HG02759 (cell line): Measurements from ENCODE around the gene RMI2.
A peak's percentile ranks its signal among the peaks of the same experiment; 100 is the strongest.

ENCODE experiments used
- ATAC-seq: cut with Tn5 transposase; IDR thresholded peaks from one replicate; pipeline ENCODE4 v1.9.1; 2021; ENCODE audit warnings: mild to moderate bottlenecking, moderate library complexity; ENCODE audit not compliant: unreplicated experiment

The RMI2 gene

DNA sequence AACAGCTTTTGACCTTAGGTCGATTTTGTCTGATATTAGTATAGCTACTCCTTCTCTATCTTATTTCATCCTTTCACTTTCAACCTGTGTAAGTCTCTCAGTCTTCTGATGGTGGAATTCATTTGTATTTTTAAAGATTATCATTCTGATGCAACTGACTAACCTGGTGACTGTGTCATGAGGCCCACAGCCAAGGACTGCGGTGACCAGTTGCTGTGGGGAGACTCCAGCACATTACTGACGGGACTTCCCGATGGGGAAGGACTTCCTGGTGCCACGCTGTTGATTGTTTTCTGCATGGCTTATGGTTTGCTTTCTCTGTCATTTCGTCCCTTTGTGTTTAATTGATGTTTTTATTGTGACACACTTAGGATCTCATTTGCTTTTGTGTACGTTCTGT, 34.2 kb downstream of the RMI2 start:
- ATAC-seq: peak; percentile 80

DNA sequence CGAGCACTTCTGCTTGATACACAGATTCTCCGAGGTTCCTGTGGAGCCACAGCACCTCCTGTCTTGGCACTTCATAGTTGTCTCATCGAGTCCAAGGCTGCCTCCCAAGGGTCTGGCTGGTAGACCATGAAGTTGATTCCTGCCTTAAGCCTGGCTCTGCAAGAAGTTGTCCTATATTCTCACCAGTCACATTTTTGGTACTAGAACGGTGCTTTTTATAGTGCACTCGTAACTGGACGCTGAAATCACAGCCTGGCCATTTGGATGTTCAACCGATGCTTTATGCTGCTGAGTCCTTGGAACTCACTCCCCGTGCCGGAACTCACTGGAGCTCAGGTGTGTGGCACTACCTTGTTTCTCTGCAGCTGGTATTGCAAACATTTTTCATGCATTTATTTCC, 35.6 kb downstream of the RMI2 start:
- no peak for ATAC-seq

DNA sequence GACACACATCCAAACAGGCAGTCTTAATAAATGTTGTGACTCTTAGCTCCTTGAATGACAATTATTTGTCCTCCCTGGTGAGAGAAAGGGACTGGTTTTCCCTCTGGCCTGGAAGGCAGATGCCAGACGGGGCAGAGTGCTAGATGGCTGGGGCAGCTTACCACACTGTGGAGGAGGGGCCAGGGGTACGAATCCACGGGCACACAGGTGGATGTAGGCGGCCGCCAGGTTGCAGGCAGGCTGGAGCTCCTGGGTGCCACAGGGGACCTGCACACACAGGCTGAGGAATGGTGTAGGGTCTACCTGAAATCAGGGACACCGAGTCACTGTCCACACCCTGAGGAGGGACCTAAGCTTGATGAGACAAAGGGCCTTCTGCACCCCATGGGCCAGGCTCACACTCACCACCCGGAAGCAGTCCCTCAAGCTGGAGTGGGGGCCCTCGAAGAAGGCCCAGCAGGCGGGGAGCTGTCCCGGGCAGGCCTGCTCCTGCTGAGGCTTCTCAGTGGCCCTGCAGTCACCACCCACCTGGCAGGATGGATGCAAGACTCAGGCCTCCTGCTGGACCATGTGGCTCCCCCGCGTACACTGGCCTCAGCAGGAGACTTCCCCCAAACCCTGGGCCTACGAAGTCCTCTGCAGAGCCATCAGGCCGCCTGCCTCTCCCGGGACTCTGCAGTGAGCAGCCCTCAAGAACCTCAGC, 38.4 kb downstream of the RMI2 start:
- ATAC-seq: no peak

DNA sequence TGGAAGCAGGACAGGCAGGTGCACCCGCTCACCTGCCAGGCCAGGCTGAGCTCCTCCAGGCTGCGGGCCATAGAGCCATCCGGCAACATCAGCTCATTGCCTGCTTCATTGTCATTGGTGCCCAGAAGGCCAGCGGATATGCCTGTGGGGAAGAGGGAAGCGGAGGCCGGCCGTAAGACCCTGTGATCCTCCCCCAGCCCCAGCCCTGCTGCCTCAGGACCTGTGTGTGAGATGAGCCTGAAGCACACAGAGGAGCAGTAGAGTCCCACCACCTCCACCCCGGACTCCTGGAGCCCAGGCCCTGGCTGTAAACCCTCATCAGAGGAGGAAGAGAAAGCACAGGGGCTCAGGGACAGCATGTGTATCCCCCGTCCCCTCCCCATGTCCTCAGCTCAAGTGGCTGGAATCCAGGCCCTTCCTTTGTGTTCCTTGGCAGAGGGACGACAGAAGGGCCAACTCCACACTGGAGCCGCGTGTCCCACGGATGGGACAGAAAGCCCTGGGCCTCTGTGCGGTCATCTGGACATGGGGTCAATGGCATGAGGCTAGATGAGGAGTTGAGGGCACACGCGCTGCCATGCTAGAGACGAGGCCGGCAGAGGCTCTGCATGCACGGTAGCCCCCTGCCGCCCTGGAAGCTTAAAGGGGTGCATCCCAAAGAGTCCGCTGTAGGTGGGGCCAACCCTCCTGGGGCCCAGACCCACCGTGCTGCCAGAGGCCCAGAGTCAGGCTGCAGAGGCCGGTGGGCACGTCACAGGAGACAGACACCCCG, 39.1 kb downstream of the RMI2 start:
- no peak for ATAC-seq

DNA sequence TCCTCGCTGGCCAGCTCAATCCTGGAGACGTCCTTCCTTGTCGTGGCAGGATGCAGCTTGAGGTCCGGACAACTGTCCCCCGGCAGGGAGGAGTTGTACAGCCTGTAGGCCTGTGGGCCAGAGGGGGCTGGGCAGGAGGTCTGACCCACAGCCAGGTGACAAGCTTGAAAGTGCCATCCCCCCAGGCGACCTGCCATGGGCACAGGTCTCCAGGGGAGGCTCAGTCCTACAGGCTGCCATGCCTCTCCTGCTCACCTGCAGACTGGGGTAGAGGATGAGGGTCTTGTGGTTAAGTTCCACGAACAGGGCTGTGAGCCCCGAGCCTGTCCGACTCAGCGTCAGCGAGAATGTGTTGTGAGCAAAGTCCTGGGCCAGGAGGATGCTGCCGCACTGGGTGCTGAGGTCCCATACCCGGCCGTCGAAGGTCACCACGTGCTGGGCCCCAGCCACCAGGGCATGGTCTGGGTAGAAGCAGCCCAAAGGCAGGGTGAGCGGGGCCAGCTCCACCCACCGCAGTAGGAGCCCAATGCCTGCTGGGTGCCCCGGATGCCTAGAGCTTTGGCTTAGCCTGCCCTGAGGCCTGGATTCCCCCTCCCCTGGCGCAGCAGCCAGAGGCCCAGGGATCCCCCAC, 39.8 kb downstream of the RMI2 start:
- ATAC-seq: no peak

DNA sequence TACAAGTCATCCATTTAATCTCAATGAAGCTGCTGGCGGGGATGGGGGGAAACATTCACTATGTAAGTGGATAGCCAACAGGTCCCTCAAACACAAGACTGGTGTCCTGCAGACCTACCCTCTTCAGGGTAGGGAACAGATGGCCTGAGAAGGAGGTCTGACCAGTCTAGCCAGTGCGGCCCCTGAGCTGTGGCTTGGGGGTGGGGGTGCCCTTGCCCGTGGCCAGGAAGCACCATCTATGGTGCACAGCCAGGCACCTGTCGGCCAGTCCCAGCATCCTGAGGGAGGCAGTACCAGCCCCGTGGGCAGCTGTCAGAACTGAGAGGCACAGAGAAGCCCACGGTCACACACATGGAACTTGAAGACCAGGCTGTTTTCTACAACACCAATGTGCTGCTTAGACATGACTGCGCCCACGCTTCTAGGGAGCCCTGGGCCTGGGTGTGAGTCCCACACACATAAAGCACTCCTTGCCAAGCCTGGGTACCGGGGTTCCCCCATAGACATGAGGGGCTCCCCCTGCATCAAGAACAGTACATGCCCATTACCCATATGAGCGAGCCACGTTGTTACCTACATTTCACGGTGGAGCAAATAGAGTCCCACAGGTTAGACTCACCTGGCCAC, 40.9 kb downstream of the RMI2 start:
- no peak for ATAC-seq

DNA sequence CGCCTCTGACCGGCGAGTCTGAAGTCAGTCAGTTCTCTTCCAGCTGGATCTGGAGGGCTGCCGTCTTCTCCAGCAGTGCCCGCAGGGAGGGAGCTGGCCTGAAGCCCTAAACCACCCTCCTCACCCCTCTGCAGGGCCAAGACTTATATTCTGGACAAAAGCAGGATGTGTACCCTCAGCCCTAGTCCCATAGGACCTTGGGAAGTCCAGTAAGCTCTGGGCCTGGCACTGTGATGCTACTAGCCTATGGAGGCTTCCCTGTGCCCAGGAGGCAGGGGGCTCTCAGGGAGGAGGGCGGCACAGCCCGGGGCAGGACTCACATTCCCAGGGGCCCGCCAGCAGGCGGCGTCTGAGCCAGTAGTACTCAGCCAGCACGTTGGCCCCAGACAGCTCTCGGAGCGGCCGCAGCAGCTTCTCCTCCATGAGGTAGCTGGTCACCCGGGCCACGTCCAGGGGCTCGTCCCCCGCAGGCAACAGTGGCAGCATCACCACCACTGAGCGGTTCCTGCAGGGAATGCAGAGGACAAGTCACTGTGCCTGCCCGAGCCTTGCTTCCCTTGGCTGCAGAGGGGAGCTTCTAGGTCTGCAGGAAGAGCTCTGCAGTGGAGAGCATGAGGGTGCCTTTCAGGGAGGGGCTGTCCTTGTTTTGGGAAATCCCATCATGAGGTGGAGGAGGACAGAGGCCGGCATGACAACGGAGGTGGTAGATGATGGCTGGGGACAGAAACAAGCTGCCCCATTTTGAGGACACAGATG, 41.7 kb downstream of the RMI2 start:
- no peak for ATAC-seq

DNA sequence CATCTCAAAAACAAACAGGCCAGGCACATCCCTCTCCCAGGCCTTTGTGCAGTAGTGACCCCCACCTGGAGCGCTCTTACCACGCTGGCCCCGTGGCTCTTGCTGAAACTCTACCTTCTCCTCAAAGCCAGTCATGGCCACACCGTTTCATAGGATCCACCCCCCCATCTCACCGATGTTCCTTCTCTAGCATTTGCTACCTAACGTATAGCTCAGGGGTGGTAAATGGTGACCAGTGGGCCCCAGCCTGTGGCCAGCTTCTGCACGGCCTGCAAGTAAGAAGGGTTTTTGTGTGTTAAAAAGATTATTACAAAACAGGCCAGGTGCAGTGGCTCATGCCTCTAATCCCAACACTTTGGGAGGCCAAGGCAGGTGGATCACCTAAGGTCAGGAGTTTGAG, 43.8 kb downstream of the RMI2 start:
- no peak for ATAC-seq

DNA sequence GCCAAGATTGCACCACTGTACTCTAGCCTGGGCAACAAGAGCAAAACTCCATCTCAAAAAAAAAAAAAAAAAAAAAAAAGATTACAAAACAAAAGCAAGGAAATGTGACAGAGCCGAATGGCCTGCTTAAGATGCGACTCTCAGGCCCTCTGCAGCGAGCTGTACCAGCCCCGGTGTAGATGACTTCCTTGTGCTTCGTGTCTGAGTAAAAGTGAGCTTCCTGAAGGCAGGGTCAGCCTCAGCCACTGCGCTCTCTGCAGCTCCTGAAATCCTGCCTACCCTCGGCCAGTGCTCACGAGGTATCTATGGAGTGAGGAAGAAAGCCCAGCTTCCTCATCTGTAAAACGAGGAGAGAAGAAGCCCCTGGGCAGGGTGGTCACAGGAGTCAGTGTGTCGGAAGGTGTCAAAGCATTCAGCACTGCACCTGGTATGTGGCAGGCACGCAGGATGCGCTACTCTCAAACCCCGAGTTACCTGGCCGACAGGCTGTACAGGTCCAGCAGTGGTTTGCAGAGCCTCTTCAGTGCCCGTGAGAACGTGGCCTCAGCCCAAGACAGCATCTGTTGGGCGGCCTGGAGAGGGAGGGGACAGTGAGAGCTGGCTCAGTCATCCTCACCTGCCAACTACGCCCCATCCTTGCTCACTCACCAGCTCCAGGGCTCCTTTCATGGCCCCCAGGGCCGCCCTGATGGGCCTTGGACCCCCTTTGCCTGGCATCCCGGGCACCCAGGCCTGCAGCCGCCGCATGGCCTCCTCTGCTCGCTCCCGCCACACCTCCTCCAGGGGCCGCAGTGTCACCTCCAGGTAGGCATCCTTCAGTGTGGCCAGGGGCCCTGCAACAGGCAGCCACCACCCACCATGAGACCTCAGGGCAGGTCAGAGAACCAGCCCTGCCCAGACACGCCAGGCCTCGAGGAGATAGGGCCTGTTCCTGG, 44.6 kb downstream of the RMI2 start:
- no peak for ATAC-seq

DNA sequence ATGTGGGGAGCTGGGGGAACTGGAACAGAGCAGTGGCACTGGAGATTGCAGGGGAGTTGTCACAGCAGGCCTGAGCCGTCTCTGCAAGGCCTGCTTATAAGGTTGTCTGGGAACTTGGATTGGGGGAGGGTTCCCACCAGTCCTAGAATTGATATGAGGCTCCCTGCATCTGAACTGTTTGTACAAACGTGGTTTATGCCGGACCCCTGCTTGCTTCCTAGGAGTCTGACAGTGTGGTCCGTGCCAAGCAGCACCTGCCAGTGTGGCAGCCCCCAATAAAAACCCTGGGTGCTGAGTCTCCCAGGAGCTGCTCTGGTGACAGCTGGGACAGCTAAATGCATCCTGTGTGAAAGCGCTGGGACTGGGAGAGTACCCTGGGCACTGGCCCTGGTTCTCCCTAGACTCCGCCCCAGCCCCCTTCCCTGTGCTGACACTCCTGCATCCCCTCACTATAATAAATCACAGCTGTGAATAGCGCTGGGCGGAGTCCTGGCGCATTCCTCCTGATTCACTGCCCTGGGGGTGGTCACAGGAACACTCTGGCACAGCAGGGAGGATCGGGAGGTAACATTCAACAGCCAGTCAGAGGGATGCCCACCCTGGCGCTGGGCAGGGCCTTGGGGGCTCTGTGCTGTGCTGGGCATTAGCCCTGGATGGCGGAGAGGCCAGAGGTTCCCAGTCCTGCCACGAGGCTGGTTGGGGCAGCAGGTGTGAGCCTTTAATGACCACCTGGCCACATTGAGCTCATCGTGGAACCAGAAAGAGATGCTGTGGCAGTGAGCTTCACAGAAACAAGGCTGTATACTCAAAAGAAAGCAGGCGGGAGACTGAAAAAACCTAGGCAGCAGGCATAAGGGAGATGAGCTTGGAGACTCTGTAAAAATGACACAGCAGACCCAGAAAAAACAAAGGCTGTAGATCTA, 45.6 kb downstream of the RMI2 start:
- no peak for ATAC-seq

DNA sequence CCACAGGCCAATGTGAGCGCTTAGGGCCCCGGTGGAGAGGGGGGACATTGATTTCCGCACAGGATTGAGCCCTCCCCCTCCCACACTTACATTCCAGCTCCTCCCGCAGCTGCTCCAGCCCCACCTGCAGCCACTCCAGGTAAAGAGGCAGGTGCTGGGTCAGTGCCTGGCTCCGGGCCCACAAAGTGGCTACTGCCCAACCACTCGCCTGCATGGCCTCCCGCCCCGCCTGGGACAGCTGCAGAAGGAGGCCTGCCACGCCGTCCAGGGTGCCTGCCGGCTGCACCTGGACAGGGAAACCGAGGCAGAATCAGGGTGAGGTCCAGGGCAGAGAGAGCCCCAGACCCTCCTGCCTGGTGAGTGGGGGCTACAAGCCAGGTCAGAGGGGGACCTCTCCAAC, 46.3 kb downstream of the RMI2 start:
- ATAC-seq: no peak

DNA sequence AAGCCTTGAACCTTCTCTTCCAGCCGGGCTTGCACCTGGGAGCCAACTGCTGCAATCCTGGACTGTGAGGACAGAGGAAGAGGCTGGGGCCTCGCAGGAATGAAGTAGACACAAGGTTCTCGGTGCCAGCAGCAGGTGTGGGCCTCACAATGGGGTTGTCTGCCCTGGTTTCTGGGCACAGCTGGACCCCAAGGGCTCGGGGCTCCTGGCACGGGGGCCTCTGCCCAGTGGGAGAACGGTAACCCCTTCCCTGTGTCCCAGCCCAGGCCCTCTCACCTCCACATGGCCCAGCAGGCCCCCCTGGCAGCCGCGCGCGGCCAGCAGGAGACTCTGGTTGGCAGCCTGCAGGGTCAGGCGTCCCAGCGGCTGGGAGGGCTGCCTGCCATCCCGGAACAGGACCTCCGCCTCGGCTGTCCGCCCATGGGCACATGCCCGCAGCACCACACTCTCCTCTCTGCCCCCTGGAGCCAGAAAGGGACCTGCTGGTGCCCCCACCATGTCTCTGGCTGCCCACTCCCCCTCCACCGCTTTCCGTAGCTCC, 46.9 kb downstream of the RMI2 start:
- ATAC-seq: no peak

DNA sequence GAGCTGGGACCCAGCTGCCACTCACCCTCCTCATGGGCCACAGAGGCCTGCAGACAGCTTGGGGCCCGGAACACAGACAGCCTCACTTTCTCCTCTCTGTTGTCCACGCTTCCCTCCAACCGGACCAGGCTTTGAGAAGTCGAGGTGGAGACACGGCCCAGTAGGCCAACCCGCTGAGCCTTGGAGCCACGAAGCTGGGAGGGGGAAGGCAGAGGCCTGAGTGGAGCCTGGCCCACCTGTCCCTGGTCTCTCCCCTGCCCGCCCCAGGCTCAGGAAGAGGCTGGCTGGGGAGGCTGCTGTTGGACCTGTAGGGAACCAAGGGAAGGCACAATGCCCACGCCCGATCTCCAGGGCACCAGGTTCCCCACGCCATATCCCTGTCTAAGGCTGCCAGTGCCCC, 48.1 kb downstream of the RMI2 start:
- ATAC-seq: no peak

DNA sequence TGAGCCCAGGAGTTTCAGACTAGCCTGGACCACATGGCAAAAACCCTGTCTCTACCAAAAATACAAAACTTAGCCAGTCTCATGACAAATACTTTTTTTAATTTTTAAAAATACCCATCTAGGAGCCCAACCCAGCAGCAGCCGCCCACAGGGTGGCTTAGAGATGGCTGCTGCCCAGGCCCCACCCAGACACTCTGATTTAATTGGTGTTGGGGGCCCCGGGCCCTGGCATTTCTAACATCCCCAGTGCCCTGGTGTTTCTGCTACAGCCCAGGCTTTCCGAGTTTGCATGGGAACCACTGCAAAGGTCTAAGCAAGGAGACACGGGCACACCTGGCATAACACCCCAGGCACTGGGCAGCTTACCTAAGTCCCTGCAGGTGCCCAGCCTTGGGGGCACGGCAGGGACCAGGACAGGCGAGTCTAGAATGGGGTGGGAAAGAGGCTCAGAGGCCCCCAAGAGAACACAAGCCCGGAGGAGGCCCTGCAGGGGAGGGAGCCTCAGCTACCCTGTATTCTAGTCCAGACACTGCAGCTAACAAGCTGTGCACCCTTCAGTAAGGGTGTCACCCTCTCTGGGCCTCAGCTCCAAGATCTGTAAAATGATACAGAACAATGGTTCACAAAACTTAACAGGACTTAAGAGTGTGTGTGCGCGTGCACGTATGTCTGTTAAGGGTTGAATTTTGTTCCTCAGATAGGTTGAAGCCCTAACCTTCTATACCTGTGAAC, 48.8 kb downstream of the RMI2 start:
- no peak for ATAC-seq

DNA sequence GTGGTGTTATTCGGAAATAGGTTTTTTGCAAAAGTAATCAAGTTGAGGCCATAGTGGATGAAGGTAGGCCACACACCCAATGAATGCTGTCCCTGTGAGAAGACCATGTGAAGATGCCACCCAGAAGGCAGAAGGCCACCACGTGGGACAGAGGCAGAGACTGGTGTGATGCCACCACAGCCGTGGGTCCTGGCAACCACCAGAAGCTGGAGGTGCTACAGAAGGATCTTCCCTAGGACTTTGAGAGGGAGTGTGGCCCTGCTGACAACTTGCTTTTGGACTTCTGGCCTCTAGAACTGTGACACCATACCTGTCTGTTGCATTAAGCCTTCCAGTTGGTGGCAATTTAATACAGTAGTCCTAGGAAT, 49.3 kb downstream of the RMI2 start:
- ATAC-seq: no peak

DNA sequence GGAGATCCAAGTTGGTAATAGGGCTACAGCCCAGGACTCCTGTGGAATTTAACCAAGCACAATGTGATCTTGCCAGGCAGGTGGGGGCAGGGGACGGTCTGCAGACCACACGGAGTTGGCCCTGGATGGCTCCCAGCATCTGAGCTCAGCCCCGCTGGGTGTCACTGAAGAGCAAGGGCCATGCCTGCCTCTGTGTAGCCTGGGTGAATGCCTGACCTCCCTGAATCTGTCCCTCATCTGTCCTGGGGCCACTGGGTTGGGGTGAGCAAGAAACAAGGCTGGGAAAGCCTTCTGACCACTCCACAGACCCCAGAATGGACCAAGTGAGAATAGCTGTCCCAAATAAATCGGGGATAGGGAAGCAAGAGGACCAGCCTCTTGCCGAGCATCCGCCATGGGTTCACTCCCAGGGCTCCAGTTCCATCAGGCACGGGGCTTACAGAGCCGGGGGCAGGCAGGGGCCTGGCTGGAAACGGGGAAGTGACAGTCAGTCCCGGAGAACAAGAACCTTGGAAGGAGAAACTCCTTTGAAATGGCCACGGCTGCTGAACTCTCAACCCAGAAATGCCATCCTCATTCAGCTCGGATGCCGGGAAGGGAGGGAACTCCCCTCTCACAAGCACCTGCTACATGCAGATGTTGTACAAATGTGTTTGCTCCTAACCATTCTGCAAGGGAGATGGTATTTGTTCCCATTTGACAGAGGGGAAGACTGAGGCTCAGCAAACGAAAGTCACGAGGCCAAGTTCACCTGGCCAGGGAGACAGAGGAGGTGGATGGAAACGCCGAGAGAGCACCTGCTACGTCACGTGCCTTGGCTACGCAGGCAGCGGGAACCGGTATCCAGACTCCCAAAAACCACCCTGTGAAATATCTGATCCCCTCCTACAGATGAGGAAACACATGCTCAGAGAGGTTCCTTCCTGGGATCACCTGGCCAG, 50.0 kb downstream of the RMI2 start:
- ATAC-seq: no peak

DNA sequence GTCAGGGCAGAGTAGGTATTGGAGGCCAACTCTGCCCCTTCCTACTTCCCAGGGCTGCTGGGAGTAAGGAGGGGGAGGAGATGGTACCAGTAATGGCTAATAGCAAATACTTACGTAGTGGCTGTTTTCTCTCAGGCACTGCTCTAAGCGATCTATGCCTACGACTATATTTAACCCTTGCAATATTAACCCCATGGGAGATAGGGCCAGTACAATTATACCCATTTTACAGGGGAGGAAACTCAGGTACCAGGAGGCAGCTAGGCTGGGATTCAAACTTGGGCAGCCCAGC, 50.6 kb downstream of the RMI2 start:
- ATAC-seq: no peak
